Uterus (tissue), 4 donors: ENCODE data around the gene ZNF264. TPM values are rescaled to one million over a fixed set of nuclear protein-coding genes. Genes with fewer than 3 reads are reported as not detected.

ENCODE experiments used
- small RNA-seq: library from RNA; depleted of rRNA; stranded (forward); fragments of <200 nt; gene quantifications from one replicate; pipeline ENCODE3, GENCODE V24; 2016
- total RNA-seq, 4 donors: library from RNA; depleted of rRNA in 3 of 4; stranded (reverse); fragments of >200 nt in 3 of 4; gene quantifications; one replicate each; pipeline versions ENCODE4 v1.1.0 to v1.2.4, GENCODE V29; 2014 to 2023
- donor health status: DM: yes; HTN: yes; CAD: no.

ZNF264 gene
- total RNA-seq, 4 donors from 2014 or later, result 16.8 to 109 (median 44.0) TPM

Small RNAs within 50 kb of the gene (small RNA-seq; reads per million reads assigned to genes)
- gene AC025588.3, result not detected

Other genes starting within 250 kb of the ZNF264 start
- gene USP29, start 71.5 kb upstream of the ZNF264 start, total RNA-seq, result under 1 TPM in 1 of 4 donors, not detected in 3; 0.21 TPM
- gene ZIM3, start 46.3 kb upstream of the ZNF264 start, total RNA-seq, result not detected
- gene DUXA, start 24.0 kb upstream of the ZNF264 start, total RNA-seq, result not detected
- 1 to 10 TPM in 1 of 4 donors, not detected in 3; 1.5 TPM for gene AURKC, start 39.5 kb downstream of the ZNF264 start, total RNA-seq
- 10 to 100 TPM in 3 of 4 donors, 1 to 10 TPM in 1; 2.1 to 65.3 (median 18.9) TPM for gene ZNF805, start 49.1 kb downstream of the ZNF264 start, total RNA-seq
- 100 to 1,000 TPM in 1 of 4 donors, 10 to 100 TPM in 3; 43.2 to 204 (median 68.7) TPM for gene ZNF460, start 89.0 kb downstream of the ZNF264 start, total RNA-seq
- gene ZNF543, start 129.0 kb downstream of the ZNF264 start, total RNA-seq, result 10 to 100 TPM in 2 of 4 donors, 1 to 10 TPM in 2; 5.9 to 31.2 (median 10.2) TPM
- gene ZNF304, start 159.8 kb downstream of the ZNF264 start, total RNA-seq, result 10 to 100 TPM in 2 of 4 donors, 1 to 10 TPM in 2; 4.1 to 25.0 (median 8.3) TPM
- gene TRAPPC2B, start 172.1 kb downstream of the ZNF264 start, total RNA-seq, result 10 to 100 TPM in 2 of 4 donors, 1 to 10 TPM in 1, not detected in 1; 2.0 to 21.0 (median 10.6) TPM
- gene ZNF547, start 172.1 kb downstream of the ZNF264 start, total RNA-seq, result 1 to 10 TPM in 2 of 4 donors, not detected in 2; 2.1 to 5.7 TPM
- gene ZNF548, start 198.4 kb downstream of the ZNF264 start, total RNA-seq, result 10 to 100 TPM; 12.6 to 77.9 (median 53.1) TPM
- 10 to 100 TPM; 14.9 to 41.6 (median 18.9) TPM for gene ZNF17, start 219.7 kb downstream of the ZNF264 start, total RNA-seq
- 10 to 100 TPM in 3 of 4 donors, under 1 TPM in 1; 0.88 to 31.1 (median 11.6) TPM for gene ZNF749, start 243.8 kb downstream of the ZNF264 start, total RNA-seq